CD8-positive, alpha-beta memory T cell (primary cell): ENCODE results near the gene PROKR2. TPM values are rescaled to one million over a fixed set of nuclear protein-coding genes. Genes with fewer than 3 reads are reported as not detected.
A peak's percentile ranks its signal among the peaks of the same experiment; 100 is the strongest.

Experiments
- CTCF ChIA-PET: fragments of 350-600 bp; sonication (Branson Sonifier 250); formaldehyde crosslinking; loops from one replicate; lab custom pipeline; 2021; ENCODE audit warnings: antibody characterized with exemption; lab: Charles Lee
- POLR2A ChIA-PET: fragments of 350-600 bp; sonication (Branson Sonifier 250); formaldehyde crosslinking; loops from one replicate; lab custom pipeline; 2021; ENCODE audit warnings: antibody characterized with exemption; lab: Charles Lee
- DNase-seq, 5 donors: peaks; one replicate each; pipeline versions ENCODE4 v3.0.0 to v3.0.0-alpha.2; 2020 to 2022; ENCODE audit warnings: mixed read lengths in 1 of 5
- H3K27ac ChIP-seq: one replicate; pipeline ENCODE4 v1.7.0; 2013; ENCODE audit warnings: low read depth, mild to moderate bottlenecking, low read length, moderate library complexity
- H3K27me3 ChIP-seq: 2 replicates; pipeline ENCODE4 v1.7.0; 2013; ENCODE audit warnings: low read length, mild to moderate bottlenecking; ENCODE audit not compliant: insufficient read depth, poor library complexity, severe bottlenecking
- H3K36me3 ChIP-seq: 2 replicates; pipeline ENCODE4 v1.7.0; 2013; ENCODE audit warnings: mild to moderate bottlenecking, low read length, moderate library complexity; ENCODE audit not compliant: insufficient read depth
- H3K4me1 ChIP-seq: 2 replicates; pipeline ENCODE4 v1.7.0; 2013; ENCODE audit warnings: mild to moderate bottlenecking, low read length, moderate library complexity; ENCODE audit not compliant: insufficient read depth
- H3K4me3 ChIP-seq: 2 replicates; pipeline ENCODE4 v1.7.0; 2013; ENCODE audit warnings: mild to moderate bottlenecking, low read length
- H3K9me3 ChIP-seq: 2 replicates; pipeline ENCODE4 v1.7.0; 2013; ENCODE audit warnings: mild to moderate bottlenecking, low read length
- H3K27ac Mint-ChIP-seq, 8 donors: one replicate each; pipeline ENCODE4 v1.8.0; 2020 to 2021; ENCODE audit warnings: mixed read lengths in 8 of 8, mild to moderate bottlenecking in 6 of 8, inconsistent platforms in 3 of 8, moderate library complexity in 3 of 8
- H3K27me3 Mint-ChIP-seq, 2 donors: one replicate each; pipeline ENCODE4 v1.8.0; 2020 to 2021; ENCODE audit warnings: mixed read lengths in 2 of 2, mild to moderate bottlenecking in 1 of 2, moderate library complexity in 1 of 2
- H3K36me3 Mint-ChIP-seq, 3 donors: one replicate each; pipeline ENCODE4 v1.8.0; 2020 to 2021; ENCODE audit warnings: mixed read lengths in 3 of 3, inconsistent platforms in 1 of 3, mild to moderate bottlenecking in 1 of 3
- H3K4me1 Mint-ChIP-seq, 3 donors: one replicate each; pipeline ENCODE4 v1.8.0; 2020 to 2021; ENCODE audit warnings: mixed read lengths in 3 of 3, inconsistent platforms in 1 of 3, mild to moderate bottlenecking in 1 of 3
- H3K4me3 Mint-ChIP-seq, 7 donors: one replicate each; pipeline ENCODE4 v1.8.0; 2020 to 2021; ENCODE audit warnings: mixed read lengths in 7 of 7, mild to moderate bottlenecking in 6 of 7, moderate library complexity in 4 of 7, inconsistent platforms in 2 of 7
- H3K9me3 Mint-ChIP-seq, 5 donors: one replicate each; pipeline ENCODE4 v1.8.0; 2020 to 2022; ENCODE audit warnings: mixed read lengths in 5 of 5, mild to moderate bottlenecking in 3 of 5, moderate library complexity in 2 of 5, inconsistent platforms in 1 of 5
- polyA plus RNA-seq: library from polyadenylated mRNA; unstranded; fragments of 300-500 nt; fragmentation: Illumina TruSeq; gene quantifications from one replicate; pipeline ENCODE4 v1.2.3, GENCODE V29; 2021
- total RNA-seq, 2 experiments: library from RNA; stranded (reverse); gene quantifications; one replicate each; pipeline ENCODE4 v1.2.3, GENCODE V29; 2021

PROKR2 gene
- total and polyA plus RNA-seq, 3 experiments from 2014 or later: 0.18 to 0.94 TPM; not detected in 1

GRCh38 chr20:5354901-5355300 lies 38.1 kb upstream of the PROKR2 start:
- Mint-ChIP-seq H3K9me3 (peaks cover 4 to 16% (median 9%) of the 10 kb centered on the region in 5 donors), H3K27ac (no peak overlapping the region), H3K4me1 (no peaks in the 10 kb centered on the region), H3K27me3 (peaks cover 0 to 43% of the 10 kb centered on the region in 2 donors), H3K4me3 (no peak overlapping the region), H3K36me3 (peaks cover 0 to 3% (median 0%) of the 10 kb centered on the region in 3 donors)
- H3K9me3 ChIP-seq: no peaks in the 10 kb centered on the region
- no peak for DNase-seq
- no peaks in the 10 kb centered on the region for H3K36me3 ChIP-seq
- H3K4me3 ChIP-seq: no peak overlapping the region
- H3K27ac ChIP-seq: no peak overlapping the region
- H3K4me1 ChIP-seq: no peaks in the 10 kb centered on the region
- no peaks in the 10 kb centered on the region for H3K27me3 ChIP-seq
- ChIA-PET POLR2A (no interaction called here), CTCF (no interaction called here)

DNA sequence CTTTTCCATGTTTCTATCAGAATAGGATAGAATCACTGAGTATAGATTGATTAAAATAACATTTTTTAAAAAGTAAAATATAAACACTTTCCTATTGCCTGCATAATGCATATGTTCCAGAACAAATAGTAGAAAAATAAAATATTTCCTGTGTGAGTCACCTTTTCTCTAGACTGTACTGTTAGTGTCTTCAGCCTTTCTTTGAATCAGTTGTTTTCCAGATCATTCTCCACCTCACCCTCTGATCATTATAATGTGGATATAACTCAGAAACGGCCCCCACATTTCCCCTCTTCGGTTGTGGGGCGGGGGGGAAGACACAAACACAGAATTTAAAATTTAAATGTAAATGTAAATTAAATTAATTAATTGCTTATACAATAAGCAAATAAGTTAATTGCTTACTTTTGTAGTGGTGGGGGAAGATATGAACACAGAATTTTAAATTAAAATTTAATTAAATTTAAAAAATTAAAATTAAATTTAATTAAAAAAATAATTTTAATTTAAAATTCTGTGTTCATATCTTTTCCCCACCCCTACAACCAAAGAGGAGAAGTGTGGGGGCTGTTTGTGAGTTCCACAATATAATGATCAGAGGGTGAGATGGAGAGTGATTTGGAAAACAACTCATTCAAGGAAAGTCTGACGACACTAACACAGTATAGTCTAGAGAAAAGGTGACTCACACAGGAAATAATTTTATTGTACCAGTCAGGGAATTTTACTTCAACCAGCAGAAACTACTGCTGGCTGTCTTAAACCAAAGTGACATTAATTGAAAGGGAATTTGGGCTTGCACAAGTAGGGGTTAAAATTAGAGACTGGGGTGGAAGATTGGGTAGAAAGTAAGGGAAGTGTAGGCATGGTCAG lies 37.1 kb upstream of the PROKR2 start:
- Mint-ChIP-seq H3K4me1 (no peaks in the 10 kb centered on the region), H3K27ac (no peak overlapping the region), H3K9me3 (peaks cover 3 to 8% (median 4%) of the 10 kb centered on the region in 5 donors), H3K36me3 (no peaks in the 10 kb centered on the region), H3K27me3 (peaks cover 0 to 43% of the 10 kb centered on the region in 2 donors), H3K4me3 (no peak overlapping the region)
- POLR2A ChIA-PET: no interaction called here
- H3K4me1 ChIP-seq: no peaks in the 10 kb centered on the region
- H3K27me3 ChIP-seq: no peaks in the 10 kb centered on the region
- H3K4me3 ChIP-seq: no peak overlapping the region
- H3K36me3 ChIP-seq: no peaks in the 10 kb centered on the region
- DNase-seq: no peak
- no peaks in the 10 kb centered on the region for H3K9me3 ChIP-seq
- CTCF ChIA-PET: no interaction called here
- no peak overlapping the region for H3K27ac ChIP-seq

GRCh38 chr20:5349448-5349847 lies 32.7 kb upstream of the PROKR2 start:
- Histone ChIP-seq H3K9me3 (no peaks in the 10 kb centered on the region), H3K36me3 (no peaks in the 10 kb centered on the region), H3K27ac (no peak overlapping the region), H3K4me3 (no peak overlapping the region), H3K4me1 (no peaks in the 10 kb centered on the region), H3K27me3 (no peaks in the 10 kb centered on the region)
- Mint-ChIP-seq H3K27me3 (peaks cover 0 to 23% of the 10 kb centered on the region in 2 donors), H3K4me1 (no peaks in the 10 kb centered on the region), H3K9me3 (no peaks in the 10 kb centered on the region), H3K4me3 (no peak overlapping the region), H3K36me3 (no peaks in the 10 kb centered on the region), H3K27ac (no peak overlapping the region)
- ChIA-PET POLR2A (no interaction called here), CTCF (no interaction called here)
- no peak for DNase-seq

DNA sequence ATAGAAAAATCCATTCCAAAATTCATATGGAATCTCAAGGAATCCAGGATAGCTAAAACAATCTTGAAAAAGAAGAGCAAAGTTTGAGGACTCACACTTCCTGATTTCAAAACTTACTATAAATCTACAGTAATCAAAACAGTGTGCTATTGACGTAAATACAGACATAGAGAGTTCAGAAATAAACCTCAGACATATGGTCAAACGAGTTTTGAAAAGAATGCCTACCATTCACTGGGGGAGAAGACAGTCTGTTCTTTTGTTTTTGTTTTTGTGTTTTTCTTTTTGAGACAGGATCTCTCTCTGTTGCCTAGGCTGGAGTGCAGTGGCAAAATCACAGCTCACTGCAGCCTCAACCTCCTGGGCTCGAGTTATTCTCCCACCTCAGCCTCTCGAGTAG lies 25.3 kb upstream of the PROKR2 start:
- Mint-ChIP-seq H3K27ac (no peak overlapping the region), H3K4me1 (no peaks in the 10 kb centered on the region), H3K27me3 (peaks cover 5 to 26% of the 10 kb centered on the region in 2 donors), H3K4me3 (no peak overlapping the region), H3K9me3 (peaks cover 0 to 13% (median 7%) of the 10 kb centered on the region in 5 donors), H3K36me3 (no peaks in the 10 kb centered on the region)
- no peak overlapping the region for H3K4me3 ChIP-seq
- CTCF ChIA-PET: no interaction called here
- POLR2A ChIA-PET: no interaction called here
- no peak overlapping the region for H3K27ac ChIP-seq
- no peaks in the 10 kb centered on the region for H3K9me3 ChIP-seq
- H3K4me1 ChIP-seq: no peaks in the 10 kb centered on the region
- H3K27me3 ChIP-seq: no peaks in the 10 kb centered on the region
- no peak for DNase-seq
- no peaks in the 10 kb centered on the region for H3K36me3 ChIP-seq

DNA sequence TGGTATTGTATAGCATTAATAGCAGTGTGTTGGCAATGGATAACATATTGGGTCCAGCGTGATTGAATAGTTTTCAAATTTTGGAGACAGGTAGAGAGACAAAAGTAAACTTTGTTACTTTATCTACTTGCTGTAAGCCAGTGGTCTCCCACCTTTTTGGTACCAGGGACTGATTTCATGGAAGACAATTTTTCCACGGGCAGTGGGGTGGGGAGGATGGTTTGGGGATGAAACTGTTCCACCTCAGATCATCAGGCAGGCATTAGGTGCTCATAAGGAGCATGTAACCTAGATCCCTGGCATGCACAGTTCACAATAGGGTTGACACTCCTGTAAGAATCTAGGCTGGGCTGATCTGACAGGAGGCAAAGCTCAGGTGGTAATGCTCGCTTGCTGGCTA lies 14.6 kb upstream of the PROKR2 start:
- POLR2A ChIA-PET: no interaction called here
- Mint-ChIP-seq H3K9me3 (peaks cover 0 to 1% (median 0%) of the 10 kb centered on the region in 5 donors), H3K4me3 (no peak overlapping the region), H3K36me3 (no peaks in the 10 kb centered on the region), H3K27me3 (peaks cover 11 to 60% of the 10 kb centered on the region in 2 donors), H3K27ac (no peak overlapping the region), H3K4me1 (no peaks in the 10 kb centered on the region)
- no peaks in the 10 kb centered on the region for H3K9me3 ChIP-seq
- H3K27me3 ChIP-seq: no peaks in the 10 kb centered on the region
- DNase-seq: no peak
- no peak overlapping the region for H3K4me3 ChIP-seq
- no peaks in the 10 kb centered on the region for H3K4me1 ChIP-seq
- CTCF ChIA-PET: no interaction called here
- no peaks in the 10 kb centered on the region for H3K36me3 ChIP-seq
- H3K27ac ChIP-seq: no peak overlapping the region

- no peak overlapping the region for H3K27ac Mint-ChIP-seq
- H3K27me3 Mint-ChIP-seq: peaks cover 8 to 54% of the 10 kb centered on the region in 2 donors
- no peaks in the 10 kb centered on the region for H3K9me3 ChIP-seq
- H3K27ac ChIP-seq: no peak overlapping the region
- no peaks in the 10 kb centered on the region for H3K9me3 Mint-ChIP-seq
- no peaks in the 10 kb centered on the region for H3K36me3 ChIP-seq
- DNase-seq: no peak
- no peak overlapping the region for H3K4me3 ChIP-seq
- ChIA-PET CTCF (no interaction called here), POLR2A (no interaction called here)
- no peaks in the 10 kb centered on the region for H3K4me1 ChIP-seq
- no peaks in the 10 kb centered on the region for H3K36me3 Mint-ChIP-seq
- no peaks in the 10 kb centered on the region for H3K4me1 Mint-ChIP-seq
- no peak overlapping the region for H3K4me3 Mint-ChIP-seq
- no peaks in the 10 kb centered on the region for H3K27me3 ChIP-seq
Observed at GRCh38 chr20:5328268-5328667, 11.5 kb upstream of the PROKR2 start.

- H3K27ac ChIP-seq: no peak overlapping the region
- no peaks in the 10 kb centered on the region for H3K36me3 ChIP-seq
- no peaks in the 10 kb centered on the region for H3K27me3 ChIP-seq
- ChIA-PET POLR2A (no interaction called here), CTCF (no interaction called here)
- no peaks in the 10 kb centered on the region for H3K4me1 ChIP-seq
- Mint-ChIP-seq H3K9me3 (no peaks in the 10 kb centered on the region), H3K27me3 (peaks cover 11 to 52% of the 10 kb centered on the region in 2 donors), H3K4me3 (no peak overlapping the region), H3K36me3 (no peaks in the 10 kb centered on the region), H3K27ac (peak overlapping the region in 1 of 8 donors; percentile 62), H3K4me1 (no peaks in the 10 kb centered on the region)
- no peaks in the 10 kb centered on the region for H3K9me3 ChIP-seq
- DNase-seq: no peak
- H3K4me3 ChIP-seq: no peak overlapping the region
Observed at GRCh38 chr20:5327356-5327755, 10.6 kb upstream of the PROKR2 start.

GRCh38 chr20:5315807-5316187 lies 957 bp downstream of the PROKR2 start:
- Histone ChIP-seq H3K9me3 (no peaks in the 10 kb centered on the region), H3K4me1 (no peaks in the 10 kb centered on the region), H3K36me3 (no peaks in the 10 kb centered on the region), H3K27ac (no peak overlapping the region), H3K4me3 (no peak overlapping the region), H3K27me3 (peaks cover 11% of the 10 kb centered on the region)
- Mint-ChIP-seq H3K36me3 (no peaks in the 10 kb centered on the region), H3K27me3 (peaks cover 21 to 53% of the 10 kb centered on the region in 2 donors), H3K9me3 (peaks cover 0 to 4% (median 2%) of the 10 kb centered on the region in 5 donors), H3K4me1 (peaks cover 3 to 6% (median 5%) of the 10 kb centered on the region in 3 donors), H3K4me3 (peak overlapping the region; percentile 40 to 90 (median 72)), H3K27ac (no peak overlapping the region)
- ChIA-PET CTCF (interaction anchor here (1.6 kb wide), 1 partner anchor 32 kb away, joined by 3 read pairs; no protein-coding TSS in a partner anchor), POLR2A (no interaction called here)
- DNase-seq: no peak
